ENCODE results near the gene NTRK2.

- TF ChIP-seq, protein P1, sequence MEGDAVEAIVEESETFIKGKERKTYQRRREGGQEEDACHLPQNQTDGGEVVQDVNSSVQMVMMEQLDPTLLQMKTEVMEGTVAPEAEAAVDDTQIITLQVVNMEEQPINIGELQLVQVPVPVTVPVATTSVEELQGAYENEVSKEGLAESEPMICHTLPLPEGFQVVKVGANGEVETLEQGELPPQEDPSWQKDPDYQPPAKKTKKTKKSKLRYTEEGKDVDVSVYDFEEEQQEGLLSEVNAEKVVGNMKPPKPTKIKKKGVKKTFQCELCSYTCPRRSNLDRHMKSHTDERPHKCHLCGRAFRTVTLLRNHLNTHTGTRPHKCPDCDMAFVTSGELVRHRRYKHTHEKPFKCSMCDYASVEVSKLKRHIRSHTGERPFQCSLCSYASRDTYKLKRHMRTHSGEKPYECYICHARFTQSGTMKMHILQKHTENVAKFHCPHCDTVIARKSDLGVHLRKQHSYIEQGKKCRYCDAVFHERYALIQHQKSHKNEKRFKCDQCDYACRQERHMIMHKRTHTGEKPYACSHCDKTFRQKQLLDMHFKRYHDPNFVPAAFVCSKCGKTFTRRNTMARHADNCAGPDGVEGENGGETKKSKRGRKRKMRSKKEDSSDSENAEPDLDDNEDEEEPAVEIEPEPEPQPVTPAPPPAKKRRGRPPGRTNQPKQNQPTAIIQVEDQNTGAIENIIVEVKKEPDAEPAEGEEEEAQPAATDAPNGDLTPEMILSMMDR (IDR thresholded peaks at IDR 0.05) = no peak
- TF ChIP-seq POLR2A (IDR thresholded peaks at IDR 0.05) = no peak
Observed at GRCh38 chr9:84852617-84853301, 183.2 kb downstream of the NTRK2 start.
